Body of pancreas (tissue), 4 donors: ENCODE measurements around the gene FOXO3.

Experiments used
- POLR2A ChIP-seq, 3 donors: fragments of 450-650 bp; IDR thresholded peaks; one replicate each; pipeline ENCODE4 v1.6.1; 2016; ENCODE audit warnings: antibody characterized with exemption in 3 of 3, mild to moderate bottlenecking in 2 of 3
- TF ChIP-seq, protein P1 (sequence below), 7 experiments: fragments of 450-650 bp in 4 of 7; fragments of 200-600 bp in 3 of 7; sonication (generic) in 3 of 7; IDR thresholded peaks; one replicate each; pipeline ENCODE4 v1.5.1; 2016 to 2019; ENCODE audit warnings: antibody characterized with exemption in 7 of 7

DNA sequence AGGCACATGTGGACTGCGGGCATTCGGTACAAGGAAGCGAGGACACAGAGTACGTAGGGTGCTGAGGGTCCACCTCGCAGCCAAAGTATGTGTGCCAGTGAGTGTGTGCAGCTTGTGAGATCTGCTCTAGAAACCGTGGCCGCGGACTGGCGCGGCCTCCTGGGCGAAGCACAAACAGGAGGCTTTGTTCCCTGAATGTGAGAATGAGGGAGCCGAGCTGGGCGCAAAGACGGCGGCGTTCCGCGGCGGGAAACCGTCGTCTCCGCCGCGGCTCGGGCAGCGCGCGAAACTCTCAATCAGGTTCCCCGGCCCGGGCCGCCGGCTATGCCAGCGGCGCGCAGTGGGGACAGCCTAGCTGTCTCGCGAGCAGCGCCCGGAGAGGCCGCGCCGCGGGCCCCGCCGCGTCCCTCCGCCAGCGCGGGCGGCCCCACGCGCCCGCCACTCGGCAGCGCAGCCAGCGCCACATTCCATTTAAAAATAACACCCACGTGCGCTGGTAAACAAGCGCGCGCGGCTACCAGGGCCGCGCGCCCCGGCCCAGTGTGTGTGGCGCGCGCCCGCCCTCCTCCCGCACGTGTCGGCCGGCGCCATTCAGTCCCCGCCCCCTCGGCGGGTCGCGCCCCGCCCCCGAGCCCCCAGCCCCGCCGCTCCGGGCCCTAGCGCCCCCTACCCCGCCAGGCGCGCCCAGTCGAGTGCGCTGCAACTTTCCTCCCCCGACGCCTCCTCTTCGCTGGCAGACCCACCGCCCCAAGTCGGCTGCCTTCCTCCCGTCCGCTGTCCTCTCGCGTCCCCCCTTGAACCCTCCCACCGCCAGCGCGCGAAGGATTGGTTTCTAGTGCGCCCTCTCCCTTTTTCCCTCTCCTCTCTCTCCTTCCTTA is 3.0 kb upstream of the FOXO3 start:
- TF ChIP-seq, protein P1, sequence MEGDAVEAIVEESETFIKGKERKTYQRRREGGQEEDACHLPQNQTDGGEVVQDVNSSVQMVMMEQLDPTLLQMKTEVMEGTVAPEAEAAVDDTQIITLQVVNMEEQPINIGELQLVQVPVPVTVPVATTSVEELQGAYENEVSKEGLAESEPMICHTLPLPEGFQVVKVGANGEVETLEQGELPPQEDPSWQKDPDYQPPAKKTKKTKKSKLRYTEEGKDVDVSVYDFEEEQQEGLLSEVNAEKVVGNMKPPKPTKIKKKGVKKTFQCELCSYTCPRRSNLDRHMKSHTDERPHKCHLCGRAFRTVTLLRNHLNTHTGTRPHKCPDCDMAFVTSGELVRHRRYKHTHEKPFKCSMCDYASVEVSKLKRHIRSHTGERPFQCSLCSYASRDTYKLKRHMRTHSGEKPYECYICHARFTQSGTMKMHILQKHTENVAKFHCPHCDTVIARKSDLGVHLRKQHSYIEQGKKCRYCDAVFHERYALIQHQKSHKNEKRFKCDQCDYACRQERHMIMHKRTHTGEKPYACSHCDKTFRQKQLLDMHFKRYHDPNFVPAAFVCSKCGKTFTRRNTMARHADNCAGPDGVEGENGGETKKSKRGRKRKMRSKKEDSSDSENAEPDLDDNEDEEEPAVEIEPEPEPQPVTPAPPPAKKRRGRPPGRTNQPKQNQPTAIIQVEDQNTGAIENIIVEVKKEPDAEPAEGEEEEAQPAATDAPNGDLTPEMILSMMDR (IDR thresholded peaks at IDR 0.05): peak in 3 of 7 experiments; percentile 15 to 22 (median 18)
- TF ChIP-seq POLR2A (IDR thresholded peaks at IDR 0.05): peak in 2 of 3 donors; percentile 63 to 76
